H1 (cell line): Measurements from ENCODE around the gene OTUD5. TPM values are rescaled to one million over a fixed set of nuclear protein-coding genes. Genes with fewer than 3 reads are reported as not detected.

Experiments
- CTCF ChIA-PET: fragments of 300-600 bp; sonication (Branson Sonifier 250); formaldehyde crosslinking; loops from one replicate; lab custom pipeline; 2021; ENCODE audit not compliant: partially characterized antibody; lab: Charles Lee
- POLR2A ChIA-PET: fragments of 300-600 bp; sonication (Branson Sonifier 250); formaldehyde crosslinking; loops from one replicate; lab custom pipeline; 2021; ENCODE audit warnings: inconsistent platforms; ENCODE audit not compliant: partially characterized antibody; lab: Charles Lee
- DNase-seq, 2 experiments: peaks; one replicate each; pipeline versions ENCODE4 v3.0.0 to v3.0.0-alpha.2; 2010 to 2022; ENCODE audit warnings: low spot score in 2 of 2, low read depth in 1 of 2, mixed read lengths in 1 of 2
- FAIRE-seq: peaks from 2 replicates; lab custom pipeline; 2011; peaks lifted over from hg19 to GRCh38; lab: Jason Lieb, UNC
- H2AFZ ChIP-seq: 2 replicates; pipeline ENCODE4 v1.8.1; 2012; ENCODE audit warnings: low read length, inconsistent platforms
- H2AK5ac ChIP-seq: 2 replicates; pipeline ENCODE4 v1.6.1; 2013; ENCODE audit warnings: low read depth, low read length
- H2BK120ac ChIP-seq: replicated peaks from 2 replicates; pipeline ENCODE3; 2013; ENCODE audit warnings: low read depth, low read length, inconsistent platforms
- H2BK12ac ChIP-seq: 2 replicates; pipeline ENCODE4 v1.6.1; 2013; ENCODE audit warnings: low read depth, low read length
- H2BK15ac ChIP-seq: 2 replicates; pipeline ENCODE4 v1.6.1; 2013; ENCODE audit warnings: low read length
- H2BK20ac ChIP-seq: 2 replicates; pipeline ENCODE4 v1.6.1; 2013; ENCODE audit warnings: low read length
- H2BK5ac ChIP-seq: 2 replicates; pipeline ENCODE4 v1.6.1; 2013; ENCODE audit warnings: low read depth, low read length
- H3K14ac ChIP-seq: 2 replicates; pipeline ENCODE4 v1.6.1; 2013; ENCODE audit warnings: inconsistent platforms; ENCODE audit not compliant: insufficient read length
- H3K18ac ChIP-seq: 2 replicates; pipeline ENCODE4 v1.6.1; 2013; ENCODE audit warnings: low read length; ENCODE audit errors: extremely low read depth
- H3K23ac ChIP-seq: 2 replicates; pipeline ENCODE4 v1.6.1; 2013; ENCODE audit warnings: inconsistent platforms; ENCODE audit not compliant: insufficient read length
- H3K23me2 ChIP-seq: 2 replicates; pipeline ENCODE4 v1.6.1; 2013; ENCODE audit warnings: low read depth, low read length
- H3K27ac ChIP-seq: 2 replicates; pipeline ENCODE4 v1.6.1; 2011; ENCODE audit warnings: low read depth, low read length, inconsistent platforms
- H3K27me3 ChIP-seq, 4 experiments: replicated peaks in 1 of 4; 1 replicate in 1 of 4; 2 replicates in 3 of 4; pipeline versions ENCODE4 v1.6.1 to v1.8.1; 2011 to 2013; ENCODE audit warnings: low read length in 3 of 4, mild to moderate bottlenecking in 3 of 4, inconsistent platforms in 2 of 4, mixed read lengths in 2 of 4, moderate library complexity in 1 of 4; ENCODE audit not compliant: control insufficient read depth in 3 of 4, insufficient read depth in 3 of 4; ENCODE audit errors: extremely low read depth in 1 of 4
- H3K36me3 ChIP-seq, 4 experiments: 2 replicates each; pipeline versions ENCODE4 v1.6.1 to v1.8.1; 2011 to 2013; ENCODE audit warnings: mild to moderate bottlenecking in 4 of 4, low read length in 3 of 4, moderate library complexity in 2 of 4, control low read depth in 1 of 4, inconsistent platforms in 1 of 4; ENCODE audit not compliant: insufficient read depth in 4 of 4, control insufficient read depth in 2 of 4
- H3K4ac ChIP-seq: replicated peaks from 2 replicates; pipeline ENCODE3; 2013; ENCODE audit warnings: low read length, low read depth, mixed read lengths, inconsistent platforms; ENCODE audit not compliant: insufficient read length
- H3K4me1 ChIP-seq, 4 experiments: replicated peaks in 1 of 4; 1 replicate in 1 of 4; 2 replicates in 3 of 4; pipeline versions ENCODE4 v1.6.1 to v1.8.1; 2011 to 2013; ENCODE audit warnings: low read length in 3 of 4, inconsistent platforms in 2 of 4, mixed read lengths in 1 of 4; ENCODE audit not compliant: insufficient read depth in 4 of 4, control insufficient read depth in 3 of 4
- H3K4me2 ChIP-seq, 2 experiments: 2 replicates each; pipeline versions ENCODE4 v1.6.1 to v1.8.1; 2011 to 2013; ENCODE audit warnings: low read depth in 2 of 2, low read length in 2 of 2, control low read depth in 1 of 2, inconsistent platforms in 1 of 2, mild to moderate bottlenecking in 1 of 2; ENCODE audit not compliant: insufficient read depth in 1 of 2
- H3K4me3 ChIP-seq, 4 experiments: fragments of 200-600, 300-600 bp in 1 of 4; sonication (generic), shearing (Covaris generic), sonication (Bioruptor Twin) in 1 of 4; 2 replicates each; pipeline versions ENCODE4 v1.5.1 to v1.8.1; 2011 to 2016; ENCODE audit warnings: low read length in 4 of 4, low read depth in 3 of 4, control low read depth in 2 of 4, inconsistent platforms in 2 of 4, mild to moderate bottlenecking in 2 of 4, mixed read lengths in 1 of 4, moderate library complexity in 1 of 4; ENCODE audit not compliant: insufficient read depth in 2 of 4; ENCODE audit errors: extremely low read depth in 1 of 4
- H3K56ac ChIP-seq: replicated peaks from 2 replicates; pipeline ENCODE3; 2013; ENCODE audit warnings: low read depth, mild to moderate bottlenecking, mixed read lengths, low read length, inconsistent platforms; ENCODE audit not compliant: insufficient read length
- H3K79me1 ChIP-seq: 2 replicates; pipeline ENCODE4 v1.6.1; 2013; ENCODE audit warnings: low read depth, low read length, control low read depth
- H3K79me2 ChIP-seq, 2 experiments: 2 replicates each; pipeline versions ENCODE4 v1.6.1 to v1.8.1; 2012 to 2013; ENCODE audit warnings: low read length in 2 of 2, mild to moderate bottlenecking in 2 of 2, inconsistent platforms in 1 of 2; ENCODE audit not compliant: insufficient read depth in 2 of 2, control insufficient read depth in 1 of 2
- H3K9ac ChIP-seq, 4 experiments: replicated peaks in 1 of 4; 1 replicate in 1 of 4; 2 replicates in 3 of 4; pipeline versions ENCODE4 v1.6.1 to v1.8.1; 2011 to 2013; ENCODE audit warnings: low read depth in 3 of 4, low read length in 3 of 4, control low read depth in 2 of 4, mild to moderate bottlenecking in 2 of 4, moderate library complexity in 2 of 4, inconsistent platforms in 1 of 4; ENCODE audit errors: extremely low read depth in 1 of 4
- H3K9me3 ChIP-seq, 2 experiments: 2 replicates each; pipeline versions ENCODE4 v1.6.1 to v1.8.1; 2012 to 2013; ENCODE audit warnings: mild to moderate bottlenecking in 2 of 2, moderate library complexity in 2 of 2, control low read depth in 1 of 2, inconsistent platforms in 1 of 2, low read depth in 1 of 2, low read length in 1 of 2, mixed read lengths in 1 of 2; ENCODE audit not compliant: insufficient read depth in 2 of 2
- H4K20me1 ChIP-seq, 2 experiments: replicated peaks in 1 of 2; 2 replicates each; pipeline versions ENCODE3 to v1.8.1; 2011 to 2013; ENCODE audit warnings: inconsistent platforms in 2 of 2, low read length in 2 of 2, mild to moderate bottlenecking in 1 of 2; ENCODE audit not compliant: insufficient read depth in 2 of 2, control insufficient read depth in 1 of 2
- H4K5ac ChIP-seq: 2 replicates; pipeline ENCODE4 v1.6.1; 2013; ENCODE audit warnings: low read length, low read depth, mixed read lengths, inconsistent platforms; ENCODE audit not compliant: insufficient read length
- H4K8ac ChIP-seq: 2 replicates; pipeline ENCODE4 v1.8.0; 2013; ENCODE audit warnings: mild to moderate bottlenecking, moderate library complexity, low read length, inconsistent platforms; ENCODE audit not compliant: insufficient read depth; ENCODE audit errors: extremely low read depth
- H4K91ac ChIP-seq: replicated peaks from 2 replicates; pipeline ENCODE3; 2013; ENCODE audit warnings: low read length, mixed read lengths, inconsistent platforms; ENCODE audit not compliant: insufficient read length
- CBX5 ChIP-seq: fragments of 300-800, 300-1000 bp; sonication (generic); IDR thresholded peaks from 2 replicates; pipeline ENCODE4 v1.7.1; 2016; ENCODE audit warnings: antibody characterized with exemption, low read length, low read depth
- CTBP2 ChIP-seq: IDR thresholded peaks from 2 replicates; pipeline ENCODE4 v1.7.0; 2011; ENCODE audit warnings: borderline replicate concordance, mild to moderate bottlenecking, moderate library complexity, mixed read lengths, low read length; ENCODE audit not compliant: insufficient read depth, insufficient read length
- KDM1A ChIP-seq: fragments of 200-600, 300-600 bp; sonication (generic); IDR thresholded peaks from 2 replicates; pipeline ENCODE4 v1.7.1; 2016; ENCODE audit warnings: mild to moderate bottlenecking, low read length, borderline replicate concordance
- RNF2 ChIP-seq: fragments of 200-900, 300-1000 bp; sonication (generic); IDR thresholded peaks from 2 replicates; pipeline ENCODE4 v1.7.1; 2016; ENCODE audit warnings: borderline replicate concordance, low read depth, mild to moderate bottlenecking, antibody characterized with exemption, low read length; ENCODE audit not compliant: poor library complexity, severe bottlenecking; ENCODE audit errors: missing control alignments
- SIRT6 ChIP-seq: IDR thresholded peaks from one replicate; pipeline ENCODE4 v1.7.1; 2012; ENCODE audit warnings: low read length, inconsistent platforms
- YY1 ChIP-seq: IDR thresholded peaks from 2 replicates; pipeline ENCODE4 v1.6.1; 2011; ENCODE audit warnings: low read depth, mild to moderate bottlenecking, low read length
- WGBS, 2 experiments: shearing (Covaris generic) in 1 of 2; methylation state at CpG; one replicate each; pipeline versions ENCODE4 v1.1.6 to v1.1.7; 2013 to 2015; ENCODE audit warnings: low lambda C conversion rate in 2 of 2, mixed read lengths in 2 of 2, inconsistent platforms in 1 of 2, low coverage in 1 of 2, missing lambda C conversion rate in 1 of 2; ENCODE audit not compliant: insufficient replicate concordance in 2 of 2, insufficient coverage in 1 of 2, insufficient read length in 1 of 2; ENCODE audit errors: extremely low coverage in 1 of 2, missing lambda C conversion rate in 1 of 2; 5-methylcytosine and 5-hydroxymethylcytosine counted together
- long read RNA-seq, 2 experiments: library from RNA in 1 of 2; library from capped mRNA in 1 of 2; stranded (forward); transcript quantifications; one replicate each; pipeline ENCODE4 v2.0.0, GENCODE V29; 2021; ENCODE audit warnings: inconsistent platforms in 1 of 2
- polyA minus RNA-seq, 3 experiments: library from RNA; depleted of rRNA, polyadenylated mRNA; stranded (reverse); fragments of >200 nt; gene quantifications; 1 replicate in 2 of 3; 2 replicates in 1 of 3; pipeline ENCODE4 v1.2.3, GENCODE V29; 2011
- polyA plus RNA-seq, 7 experiments: library from polyadenylated mRNA; depleted of rRNA in 3 of 7; stranded (reverse) in 5 of 7; unstranded in 2 of 7; fragments of >200 nt in 5 of 7; fragments of 200-250 nt in 2 of 7; gene quantifications; 1 replicate in 5 of 7; 2 replicates in 1 of 7; 4 replicates in 1 of 7; pipeline versions ENCODE4 v1.2.1 to v1.2.3, GENCODE V29; 2011 to 2013; ENCODE audit warnings: missing spikeins in 2 of 7, mixed read lengths in 2 of 7
- total RNA-seq: library from RNA; stranded (reverse); fragmentation: NEBNext Ultra II Directional; extraction: Animal tissue kit (Norgen Biotek cat#: 25700); gene quantifications from 2 replicates; pipeline ENCODE4 v1.2.1, GENCODE V29; 2021

Gene OTUD5, protein sequence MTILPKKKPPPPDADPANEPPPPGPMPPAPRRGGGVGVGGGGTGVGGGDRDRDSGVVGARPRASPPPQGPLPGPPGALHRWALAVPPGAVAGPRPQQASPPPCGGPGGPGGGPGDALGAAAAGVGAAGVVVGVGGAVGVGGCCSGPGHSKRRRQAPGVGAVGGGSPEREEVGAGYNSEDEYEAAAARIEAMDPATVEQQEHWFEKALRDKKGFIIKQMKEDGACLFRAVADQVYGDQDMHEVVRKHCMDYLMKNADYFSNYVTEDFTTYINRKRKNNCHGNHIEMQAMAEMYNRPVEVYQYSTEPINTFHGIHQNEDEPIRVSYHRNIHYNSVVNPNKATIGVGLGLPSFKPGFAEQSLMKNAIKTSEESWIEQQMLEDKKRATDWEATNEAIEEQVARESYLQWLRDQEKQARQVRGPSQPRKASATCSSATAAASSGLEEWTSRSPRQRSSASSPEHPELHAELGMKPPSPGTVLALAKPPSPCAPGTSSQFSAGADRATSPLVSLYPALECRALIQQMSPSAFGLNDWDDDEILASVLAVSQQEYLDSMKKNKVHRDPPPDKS
- total RNA-seq, result 50.0 and 53.5 TPM in 2 replicates
- polyA plus RNA-seq (2011; rRNA removed), result 46.3 and 60.4 TPM in 2 replicates
- 68.8 TPM for polyA plus RNA-seq (2011; cell fraction: cytosol; rRNA removed)
- polyA plus RNA-seq (2011; cell fraction: nucleus; rRNA removed), result 194 TPM
- 54.1 to 62.5 TPM (median 56.8 TPM) in 4 replicates for polyA plus RNA-seq (2012, experiment 1 of 2)
- polyA plus RNA-seq (2012, experiment 2 of 2), result 34.1 TPM
- 46.5 TPM for polyA plus RNA-seq (2013, experiment 1 of 2)
- 43.2 TPM for polyA plus RNA-seq (2013, experiment 2 of 2)
- polyA minus RNA-seq (2011; rRNA and poly(A)+ RNA removed), result 71.4 and 82.5 TPM in 2 replicates
- 27.0 TPM for polyA minus RNA-seq (2011; cell fraction: cytosol; rRNA and poly(A)+ RNA removed)
- polyA minus RNA-seq (2011; cell fraction: nucleus; rRNA and poly(A)+ RNA removed), result 49.3 TPM
- long read RNA-seq, experiment 1, partial matches to known transcripts, result 12 of 24 reads
- long read RNA-seq, experiment 1, other reads (novel, unspliced or antisense), result 8 of 24 reads
- long read RNA-seq, experiment 2, partial matches to known transcripts, result 1 of 8 reads
- long read RNA-seq, experiment 2, other reads (novel, unspliced or antisense), result 7 of 8 reads

DNA sequence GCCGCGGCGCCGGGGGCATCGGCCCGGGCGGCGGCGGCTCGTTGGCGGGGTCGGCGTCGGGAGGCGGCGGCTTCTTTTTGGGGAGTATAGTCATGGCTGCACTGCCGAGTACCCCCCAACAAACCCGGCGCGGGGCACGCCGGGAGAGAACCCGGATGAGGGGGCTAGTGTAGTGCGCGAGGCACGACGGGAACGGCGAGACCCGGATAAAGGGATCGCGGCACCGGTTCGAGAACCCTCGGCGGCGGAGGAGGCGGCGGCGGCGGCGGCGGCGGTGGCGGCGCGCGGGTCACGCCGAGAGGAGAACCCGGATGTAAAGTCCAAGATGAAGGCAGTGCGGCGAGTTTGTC is at the start of gene OTUD5:
Gene OTUD5 (minus strand): TSS at position 131 of the 350 bp plus-strand sequence. CDS start 37 bp downstream, at position 94.
- Histone ChIP-seq H2BK120ac (no peak within 1 kb of the TSS), H3K14ac (no peak within 1 kb of the TSS), H3K9me3 (no peaks in the 10 kb centered on the region), H2BK20ac (no peak within 1 kb of the TSS), H3K79me1 (peaks cover 7% of the 10 kb centered on the region; the same call in 1 of the 2 replicates), H3K4ac (no peak within 1 kb of the TSS), H3K4me1 (peaks cover 0 to 7% (median 2%) of the 10 kb centered on the region in 4 experiments; a peak in 4 of 7 replicates), H3K23ac (no peak within 1 kb of the TSS), H2AFZ (peak within 1 kb of the TSS; percentile 98), H2BK5ac (peak within 1 kb of the TSS; percentile 96; the same call in 1 of the 2 replicates), H2AK5ac (no peak within 1 kb of the TSS), H3K36me3 (peaks cover 0 to 13% (median 6%) of the 10 kb centered on the region in 4 experiments; a peak in 6 of 8 replicates), H3K56ac (no peak within 1 kb of the TSS), H4K20me1 (peaks cover 0 to 2% of the 10 kb centered on the region in 2 experiments), H3K4me3 (peak within 1 kb of the TSS; percentile 80 to 94 (median 91)), H2BK15ac (no peak within 1 kb of the TSS), H3K18ac (no peak within 1 kb of the TSS; the same call in none of the 2 replicates), H3K27me3 (no peaks in the 10 kb centered on the region), H4K8ac (peak within 1 kb of the TSS; percentile 95), H3K4me2 (peak within 1 kb of the TSS; percentile 72 to 90), H3K79me2 (peaks cover 16 to 46% of the 10 kb centered on the region in 2 experiments; a peak in 3 of 4 replicates), H3K9ac (peak within 1 kb of the TSS; percentile 82 to 97 (median 94)), H3K27ac (peak within 1 kb of the TSS; percentile 97), H3K23me2 (peaks cover 4% of the 10 kb centered on the region; the same call in 1 of the 2 replicates), H4K91ac (no peak within 1 kb of the TSS), H4K5ac (peak within 1 kb of the TSS; percentile 87), H2BK12ac (peak within 1 kb of the TSS; percentile 92; the same call in 1 of the 2 replicates)
- ChIA-PET POLR2A (interaction anchor here (0.7 to 6.7 kb wide), 9 partner anchors 11 to 87 kb away, joined by 3 to 70 read pairs (median 8); partner anchors contain the start of genes KCND1, PQBP1, SLC35A2 and TIMM17B), CTCF (interaction anchor here (2.0 kb wide), 1 partner anchor 9 kb away, joined by 4 read pairs; no protein-coding TSS in a partner anchor)
- DNase-seq, result peak in 1 of 2 experiments; percentile 76
- no peak for FAIRE-seq
- whole genome bisulfite sequencing, 2 experiments, result no CpG with 5 or more reads among the region's 53 CpGs
- TF ChIP-seq RNF2 (no peak), CTBP2 (no peak), CBX5 (no peak), SIRT6 (no peak), YY1 (0 out of 2 replicates have a peak, but pooled peaks have one; percentile 17), KDM1A (no peak)
